ENCODE data around the gene TTLL11.

GRCh38 chr9:121938621-121939020 lies 154.5 kb downstream of the TTLL11 start:
- TF ChIP-seq CTCF (IDR thresholded peaks at IDR 0.05) (no peak), POLR2A (IDR thresholded peaks at IDR 0.05) (no peak)

All from right lobe of liver (tissue), 4 donors.